Measurements from ENCODE around the gene SLC22A16.

The SLC22A16 gene

GRCh38 chr6:110476046-110476849, at the start of gene SLC22A16:
Gene SLC22A16 (minus strand): TSS chr6:110476613. CDS start chr6:110476574, 39 bp downstream.
- Histone ChIP-seq H3K9ac (ENCODE audit: low read length) (no peak within 1 kb of the TSS), H3K27me3 (ENCODE audit: control insufficient read depth, insufficient read depth, low read length) (no peaks in the 10 kb centered on the region), H3K4me3 (ENCODE audit: low read length) (no peak within 1 kb of the TSS), H3K27ac (ENCODE audit: low read length) (no peak within 1 kb of the TSS), H3K4me1 (ENCODE audit: control insufficient read depth, low read depth, low read length) (no peaks in the 10 kb centered on the region), H3K36me3 (ENCODE audit: control insufficient read depth, low read depth, low read length) (no peaks in the 10 kb centered on the region), H3K9me3 (ENCODE audit: control insufficient read depth, low read depth, low read length) (no peaks in the 10 kb centered on the region)

- Histone ChIP-seq H3K4me3 (ENCODE audit: low read length) (no peak overlapping the region), H3K4me1 (ENCODE audit: control insufficient read depth, low read depth, low read length) (peaks cover 14% of the 10 kb centered on the region), H3K27ac (ENCODE audit: low read length) (no peak overlapping the region), H3K36me3 (ENCODE audit: control insufficient read depth, low read depth, low read length) (no peaks in the 10 kb centered on the region), H3K9ac (ENCODE audit: low read length) (no peak overlapping the region), H3K27me3 (ENCODE audit: control insufficient read depth, insufficient read depth, low read length) (no peaks in the 10 kb centered on the region), H3K9me3 (ENCODE audit: control insufficient read depth, low read depth, low read length) (no peaks in the 10 kb centered on the region)
These were observed 48.6 kb upstream of the SLC22A16 start for GRCh38 chr6:110525001-110525400.

- H3K9ac ChIP-seq (ENCODE audit: low read length), result no peak overlapping the region
- H3K4me3 ChIP-seq (ENCODE audit: low read length), result no peak overlapping the region
- peaks cover 16% of the 10 kb centered on the region for H3K4me1 ChIP-seq (ENCODE audit: control insufficient read depth, low read depth, low read length)
- no peak overlapping the region for H3K27ac ChIP-seq (ENCODE audit: low read length)
- H3K27me3 ChIP-seq (ENCODE audit: control insufficient read depth, insufficient read depth, low read length), result no peaks in the 10 kb centered on the region
- H3K36me3 ChIP-seq (ENCODE audit: control insufficient read depth, low read depth, low read length), result no peaks in the 10 kb centered on the region
- H3K9me3 ChIP-seq (ENCODE audit: control insufficient read depth, low read depth, low read length), result no peaks in the 10 kb centered on the region
These were observed 47.9 kb upstream of the SLC22A16 start for GRCh38 chr6:110524305-110524704.

GRCh38 chr6:110523451-110524021, 47.1 kb upstream of the SLC22A16 start:
- Histone ChIP-seq H3K4me1 (ENCODE audit: control insufficient read depth, low read depth, low read length) (peaks cover 16% of the 10 kb centered on the region), H3K27me3 (ENCODE audit: control insufficient read depth, insufficient read depth, low read length) (no peaks in the 10 kb centered on the region), H3K9me3 (ENCODE audit: control insufficient read depth, low read depth, low read length) (no peaks in the 10 kb centered on the region), H3K27ac (ENCODE audit: low read length) (no peak overlapping the region), H3K4me3 (ENCODE audit: low read length) (no peak overlapping the region), H3K9ac (ENCODE audit: low read length) (no peak overlapping the region), H3K36me3 (ENCODE audit: control insufficient read depth, low read depth, low read length) (no peaks in the 10 kb centered on the region)

GRCh38 chr6:110522427-110522826, 46.0 kb upstream of the SLC22A16 start:
- Histone ChIP-seq H3K4me3 (ENCODE audit: low read length) (no peak overlapping the region), H3K27me3 (ENCODE audit: control insufficient read depth, insufficient read depth, low read length) (no peaks in the 10 kb centered on the region), H3K9me3 (ENCODE audit: control insufficient read depth, low read depth, low read length) (no peaks in the 10 kb centered on the region), H3K4me1 (ENCODE audit: control insufficient read depth, low read depth, low read length) (peaks cover 16% of the 10 kb centered on the region), H3K36me3 (ENCODE audit: control insufficient read depth, low read depth, low read length) (no peaks in the 10 kb centered on the region), H3K27ac (ENCODE audit: low read length) (no peak overlapping the region), H3K9ac (ENCODE audit: low read length) (no peak overlapping the region)

GRCh38 chr6:110520992-110521543, 44.7 kb upstream of the SLC22A16 start:
- H3K9ac ChIP-seq (ENCODE audit: low read length), result no peak overlapping the region
- no peak overlapping the region for H3K4me3 ChIP-seq (ENCODE audit: low read length)
- H3K27me3 ChIP-seq (ENCODE audit: control insufficient read depth, insufficient read depth, low read length), result no peaks in the 10 kb centered on the region
- peaks cover 16% of the 10 kb centered on the region for H3K4me1 ChIP-seq (ENCODE audit: control insufficient read depth, low read depth, low read length)
- H3K27ac ChIP-seq (ENCODE audit: low read length), result no peak overlapping the region
- H3K9me3 ChIP-seq (ENCODE audit: control insufficient read depth, low read depth, low read length), result no peaks in the 10 kb centered on the region
- no peaks in the 10 kb centered on the region for H3K36me3 ChIP-seq (ENCODE audit: control insufficient read depth, low read depth, low read length)

- no peaks in the 10 kb centered on the region for H3K27me3 ChIP-seq (ENCODE audit: control insufficient read depth, insufficient read depth, low read length)
- H3K36me3 ChIP-seq (ENCODE audit: control insufficient read depth, low read depth, low read length), result no peaks in the 10 kb centered on the region
- H3K27ac ChIP-seq (ENCODE audit: low read length), result no peak overlapping the region
- H3K9me3 ChIP-seq (ENCODE audit: control insufficient read depth, low read depth, low read length), result no peaks in the 10 kb centered on the region
- H3K4me3 ChIP-seq (ENCODE audit: low read length), result no peak overlapping the region
- H3K9ac ChIP-seq (ENCODE audit: low read length), result no peak overlapping the region
- H3K4me1 ChIP-seq (ENCODE audit: control insufficient read depth, low read depth, low read length), result peaks cover 16% of the 10 kb centered on the region
These were observed 44.0 kb upstream of the SLC22A16 start for GRCh38 chr6:110520209-110520965.

GRCh38 chr6:110517601-110518281, 41.3 kb upstream of the SLC22A16 start:
- Histone ChIP-seq H3K27ac (ENCODE audit: low read length) (no peak overlapping the region), H3K9me3 (ENCODE audit: control insufficient read depth, low read depth, low read length) (no peaks in the 10 kb centered on the region), H3K4me1 (ENCODE audit: control insufficient read depth, low read depth, low read length) (peaks cover 10% of the 10 kb centered on the region), H3K36me3 (ENCODE audit: control insufficient read depth, low read depth, low read length) (no peaks in the 10 kb centered on the region), H3K4me3 (ENCODE audit: low read length) (no peak overlapping the region), H3K27me3 (ENCODE audit: control insufficient read depth, insufficient read depth, low read length) (no peaks in the 10 kb centered on the region), H3K9ac (ENCODE audit: low read length) (no peak overlapping the region)

GRCh38 chr6:110517034-110517433, 40.6 kb upstream of the SLC22A16 start:
- Histone ChIP-seq H3K9ac (ENCODE audit: low read length) (no peak overlapping the region), H3K27ac (ENCODE audit: low read length) (no peak overlapping the region), H3K27me3 (ENCODE audit: control insufficient read depth, insufficient read depth, low read length) (no peaks in the 10 kb centered on the region), H3K4me1 (ENCODE audit: control insufficient read depth, low read depth, low read length) (peaks cover 11% of the 10 kb centered on the region), H3K9me3 (ENCODE audit: control insufficient read depth, low read depth, low read length) (no peaks in the 10 kb centered on the region), H3K36me3 (ENCODE audit: control insufficient read depth, low read depth, low read length) (no peaks in the 10 kb centered on the region), H3K4me3 (ENCODE audit: low read length) (no peak overlapping the region)

GRCh38 chr6:110514818-110515217, 38.4 kb upstream of the SLC22A16 start:
- no peaks in the 10 kb centered on the region for H3K9me3 ChIP-seq (ENCODE audit: control insufficient read depth, low read depth, low read length)
- no peaks in the 10 kb centered on the region for H3K27me3 ChIP-seq (ENCODE audit: control insufficient read depth, insufficient read depth, low read length)
- H3K4me1 ChIP-seq (ENCODE audit: control insufficient read depth, low read depth, low read length), result peaks cover 16% of the 10 kb centered on the region
- H3K36me3 ChIP-seq (ENCODE audit: control insufficient read depth, low read depth, low read length), result no peaks in the 10 kb centered on the region
- no peak overlapping the region for H3K9ac ChIP-seq (ENCODE audit: low read length)
- no peak overlapping the region for H3K4me3 ChIP-seq (ENCODE audit: low read length)
- no peak overlapping the region for H3K27ac ChIP-seq (ENCODE audit: low read length)

- Histone ChIP-seq H3K4me3 (ENCODE audit: low read length) (no peak overlapping the region), H3K4me1 (ENCODE audit: control insufficient read depth, low read depth, low read length) (peaks cover 16% of the 10 kb centered on the region), H3K27me3 (ENCODE audit: control insufficient read depth, insufficient read depth, low read length) (no peaks in the 10 kb centered on the region), H3K9me3 (ENCODE audit: control insufficient read depth, low read depth, low read length) (no peaks in the 10 kb centered on the region), H3K36me3 (ENCODE audit: control insufficient read depth, low read depth, low read length) (no peaks in the 10 kb centered on the region), H3K9ac (ENCODE audit: low read length) (no peak overlapping the region), H3K27ac (ENCODE audit: low read length) (no peak overlapping the region)
These were observed 36.6 kb upstream of the SLC22A16 start for GRCh38 chr6:110512991-110513390.
